A172 (cell line): ENCODE data around the gene FCN3. TPM values are rescaled to one million over a fixed set of nuclear protein-coding genes. Genes with fewer than 3 reads are reported as not detected.

ENCODE experiments used
- DNase-seq: peaks from one replicate; pipeline ENCODE4 v3.0.0-alpha.2; 2015; ENCODE audit warnings: low spot score
- total RNA-seq: library from RNA; depleted of rRNA; stranded (reverse); fragments of >200 nt; shearing (Covaris generic); gene quantifications from 2 replicates; pipeline ENCODE4 v1.2.3, GENCODE V29; 2014

FCN3 gene
- total RNA-seq, 1 experiment from 2014 or later = not detected

GRCh38 chr1:27358038-27358927 is 16.3 kb downstream of the FCN3 start:
- DNase-seq = no peak

DNA sequence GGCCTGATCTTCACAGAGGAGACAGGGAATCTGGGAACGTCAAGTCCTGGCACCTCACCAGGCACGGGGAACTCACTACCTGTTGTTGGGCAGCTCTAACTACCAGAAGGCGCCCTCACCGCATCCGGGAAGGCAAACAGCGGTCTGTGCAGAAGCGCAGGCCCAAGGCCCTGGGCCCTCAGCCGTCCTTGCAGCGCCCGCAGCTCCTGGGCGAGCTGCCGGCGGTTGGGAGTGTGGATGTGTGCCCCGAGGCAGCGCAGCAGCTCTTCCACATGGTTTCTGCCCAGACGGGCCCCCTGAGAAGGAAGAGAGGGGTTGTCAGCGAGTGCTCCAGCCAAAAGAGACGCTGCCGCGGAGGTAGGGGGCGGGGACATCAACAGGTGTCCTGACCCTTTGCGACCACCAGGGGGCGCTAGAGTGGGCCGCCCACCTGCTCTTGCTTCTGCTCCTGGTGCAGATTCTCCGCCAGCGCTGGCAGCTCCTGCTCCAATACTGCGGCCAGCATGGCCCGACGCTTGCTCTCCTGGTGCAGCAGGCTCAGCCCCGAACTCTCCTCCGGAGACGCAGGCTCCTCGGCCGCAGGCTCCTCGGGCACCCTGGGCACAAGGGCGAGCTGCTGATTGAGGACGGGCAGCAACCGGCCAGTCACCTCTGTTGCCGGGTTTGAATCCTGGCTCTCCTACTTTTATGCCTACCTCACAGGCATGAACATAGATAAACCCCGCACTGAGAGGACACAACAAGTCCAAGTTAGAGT is 17.2 kb downstream of the FCN3 start:
- no peak for DNase-seq

DNA sequence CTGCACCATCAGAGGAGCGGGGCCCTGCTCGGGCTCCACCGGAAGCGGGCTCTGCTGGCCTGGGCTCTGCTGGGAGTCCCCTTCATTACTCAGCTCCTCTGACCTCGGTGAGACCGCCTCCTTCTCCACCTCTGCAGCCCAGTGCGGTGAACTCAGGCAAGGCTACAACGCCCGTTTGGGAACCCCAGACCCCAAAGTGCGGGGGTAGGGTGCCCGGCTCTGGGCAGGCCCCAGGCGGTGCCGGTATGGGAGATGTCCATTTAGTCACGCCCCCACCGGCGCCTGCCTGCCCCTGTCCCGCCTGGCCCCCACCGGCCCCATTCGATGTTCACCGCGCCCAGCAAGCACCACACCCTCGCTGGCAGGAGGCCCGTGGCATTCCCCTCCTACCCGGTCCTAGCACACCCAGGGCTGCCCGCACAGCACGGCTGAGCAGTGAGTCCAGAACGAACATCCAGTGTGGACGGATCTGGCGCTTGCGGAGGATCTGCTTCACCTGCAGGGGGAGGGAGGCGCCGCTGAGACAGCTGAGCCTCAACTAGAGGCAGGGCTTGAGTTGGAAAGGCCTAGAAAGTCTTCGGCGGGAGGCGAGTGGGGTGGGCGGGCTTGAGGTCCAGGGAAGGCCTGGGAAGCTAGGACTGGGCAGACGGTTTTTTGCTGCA is 17.9 kb downstream of the FCN3 start:
- no peak for DNase-seq

DNA sequence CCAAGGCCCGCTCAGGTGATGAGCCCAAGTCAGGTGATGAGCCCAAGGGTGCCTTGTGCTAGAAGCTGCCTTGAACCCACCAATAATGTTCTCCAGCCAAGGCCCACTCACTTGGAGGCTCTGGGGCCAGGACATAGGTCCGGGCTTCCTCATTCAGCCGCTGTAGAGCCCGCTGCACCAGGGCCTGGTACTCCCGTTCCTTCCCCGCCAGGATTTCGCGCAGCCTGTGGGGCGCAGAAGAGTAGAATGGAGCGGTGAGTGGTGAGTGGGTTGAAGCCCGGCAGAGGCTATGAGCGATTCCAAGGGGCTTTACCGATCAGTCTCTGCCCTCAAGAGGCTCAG is 18.4 kb downstream of the FCN3 start:
- DNase-seq = no peak

DNA sequence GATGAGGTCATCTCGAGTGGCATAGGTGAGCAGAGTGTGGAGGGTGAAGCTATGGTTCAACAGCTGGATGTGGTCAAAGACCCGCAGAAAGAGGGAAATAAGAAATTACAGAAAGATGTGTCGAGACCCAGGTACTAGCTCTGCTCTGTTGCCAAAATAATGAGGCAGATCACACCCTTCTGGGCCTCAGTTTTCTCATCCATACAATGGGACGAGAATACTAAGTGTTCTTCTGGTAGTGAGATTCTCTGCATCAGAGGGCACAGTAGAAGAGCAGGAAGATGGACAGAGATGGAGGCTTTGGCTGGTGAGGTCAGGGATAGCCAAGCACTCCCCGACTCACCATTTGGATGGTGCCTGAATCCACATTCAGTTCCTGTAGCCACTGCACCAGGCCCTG is 18.9 kb downstream of the FCN3 start:
- DNase-seq = no peak

DNA sequence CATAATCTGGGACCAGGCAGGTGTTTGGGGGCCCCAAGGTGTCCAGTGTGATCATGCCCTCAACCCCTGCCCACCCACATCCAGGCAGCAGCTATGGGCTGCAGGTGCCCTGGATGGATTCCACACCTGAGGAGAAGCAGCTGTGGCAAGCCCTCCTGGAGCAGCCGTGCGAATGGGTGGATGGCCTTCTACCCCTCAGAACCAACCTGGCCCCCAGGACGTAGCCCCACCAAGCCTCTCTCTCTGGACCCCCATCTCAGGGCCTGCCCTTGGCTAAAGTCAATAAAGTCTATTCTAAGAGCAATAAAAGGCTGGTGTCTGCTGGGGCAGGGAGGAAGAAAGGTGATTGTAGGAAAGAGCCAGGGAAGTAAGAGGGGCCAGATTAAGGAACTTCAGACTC is 21.0 kb downstream of the FCN3 start:
- no peak for DNase-seq

DNA sequence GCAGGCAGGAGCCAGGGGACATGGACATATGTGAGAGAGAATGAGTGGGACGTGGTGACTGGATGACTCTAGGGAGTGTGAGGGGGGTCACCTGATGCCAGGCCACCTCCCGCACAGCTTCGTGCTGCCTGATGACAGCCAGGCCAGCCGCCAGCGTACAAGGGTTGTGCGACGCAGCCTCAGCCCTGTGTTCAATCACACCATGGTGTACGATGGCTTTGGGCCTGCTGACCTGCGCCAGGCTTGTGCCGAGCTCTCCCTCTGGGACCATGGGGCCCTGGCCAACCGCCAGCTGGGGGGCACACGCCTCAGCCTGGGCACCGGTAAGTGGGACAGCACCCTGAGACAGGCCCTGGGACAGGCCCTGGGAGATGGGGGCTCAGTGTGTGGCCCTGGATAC is 21.5 kb downstream of the FCN3 start:
- DNase-seq = no peak

DNA sequence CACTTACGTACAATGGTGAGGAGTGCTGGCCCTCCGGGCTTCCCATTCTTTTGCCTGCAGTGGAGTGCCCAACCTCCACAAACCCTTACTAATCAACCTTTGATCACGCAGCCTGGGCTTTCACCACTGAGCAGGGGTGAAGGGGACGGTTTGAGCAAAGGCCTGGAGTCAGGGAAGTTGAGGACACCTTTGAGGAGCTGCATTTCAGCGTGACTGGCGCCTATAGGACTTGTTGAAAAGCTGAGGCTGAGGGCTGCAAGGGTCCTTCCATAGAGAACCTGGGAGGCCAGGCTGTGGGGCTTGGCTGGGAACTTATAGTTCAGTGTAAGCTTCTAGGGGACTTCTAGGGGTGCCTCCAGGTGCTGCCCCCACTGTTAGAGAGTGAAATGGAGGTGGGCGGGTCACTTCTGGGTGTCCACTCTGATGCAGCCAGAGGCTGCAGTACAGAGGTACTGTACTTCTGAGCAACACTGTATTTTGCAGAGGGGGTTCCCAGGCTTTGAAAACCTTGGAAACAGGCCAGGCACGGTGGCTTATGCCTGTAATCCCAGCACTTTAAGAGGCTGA is 23.0 kb downstream of the FCN3 start:
- DNase-seq = no peak

DNA sequence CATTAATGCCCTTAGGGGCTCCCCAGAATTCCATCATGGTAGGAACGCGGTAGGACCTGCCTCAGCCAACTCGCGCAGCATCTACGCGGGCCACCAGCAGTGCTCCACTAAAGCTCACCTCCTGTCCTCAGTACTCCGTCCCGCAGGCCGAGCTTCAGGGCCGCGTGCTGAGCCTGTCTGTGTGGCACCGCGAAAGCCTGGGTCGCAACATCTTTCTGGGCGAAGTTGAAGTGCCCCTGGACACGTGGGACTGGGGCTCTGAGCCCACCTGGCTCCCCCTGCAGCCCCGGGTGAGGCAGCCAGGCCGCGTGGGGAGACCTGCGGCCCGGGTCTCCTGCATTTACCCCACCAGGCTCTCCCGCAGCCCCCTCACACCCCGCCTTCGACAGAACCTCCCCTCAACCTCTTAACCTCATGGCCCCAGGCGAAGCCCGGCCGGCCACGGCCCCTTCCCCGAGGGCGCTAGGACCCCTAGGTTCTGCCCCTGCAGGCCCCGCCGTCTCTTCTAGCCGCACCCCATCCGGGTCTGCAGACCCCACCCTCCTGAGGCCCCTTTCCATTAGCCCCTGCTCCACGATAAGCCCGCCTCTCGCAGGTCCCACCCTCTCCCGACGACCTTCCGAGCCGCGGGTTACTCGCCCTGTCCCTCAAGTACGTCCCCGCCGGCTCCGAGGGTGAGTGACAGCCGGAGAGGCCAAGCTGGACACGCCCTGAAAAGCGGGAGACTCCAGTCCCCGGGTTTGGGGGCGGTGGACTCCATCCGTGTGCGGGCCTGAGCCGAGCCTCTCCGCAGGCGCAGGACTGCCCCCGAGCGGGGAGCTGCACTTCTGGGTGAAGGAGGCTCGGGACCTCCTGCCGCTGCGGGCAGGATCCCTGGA is 23.7 kb downstream of the FCN3 start:
- no peak for DNase-seq

GRCh38 chr1:27349784-27350662 is 24.6 kb downstream of the FCN3 start:
- no peak for DNase-seq

GRCh38 chr1:27348861-27349783 is 25.5 kb downstream of the FCN3 start:
- DNase-seq = no peak

DNA sequence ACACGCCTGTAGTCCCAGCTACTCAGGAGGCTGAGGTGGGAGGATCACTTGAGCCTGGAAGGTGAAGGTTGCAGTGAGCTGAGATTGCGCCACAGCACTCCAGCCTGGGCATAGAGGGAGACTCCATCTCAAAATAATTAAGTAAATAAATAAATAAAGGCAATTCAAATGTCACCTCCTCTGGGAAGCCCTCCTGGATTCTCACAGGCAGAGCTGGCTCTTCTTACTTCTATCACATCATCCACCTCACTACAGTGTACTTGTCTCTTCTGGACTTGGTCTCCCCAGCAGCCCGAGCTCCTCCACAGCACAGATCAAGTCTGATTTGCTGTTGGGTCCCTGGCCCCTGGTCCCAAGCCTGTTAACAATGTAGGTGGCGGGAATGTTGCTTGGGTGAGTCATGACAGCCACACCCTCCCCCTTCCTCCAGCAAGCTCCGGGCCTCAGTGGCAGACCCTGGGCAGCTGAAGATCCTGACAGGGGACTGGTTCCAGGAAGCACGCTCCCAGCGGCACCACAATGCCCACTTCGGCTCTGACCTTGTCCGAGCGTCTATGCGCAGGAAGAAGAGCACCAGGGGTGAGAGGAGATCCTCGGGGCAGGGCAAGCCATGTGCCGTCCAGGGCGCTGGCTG is 27.5 kb downstream of the FCN3 start:
- peak; percentile 26 for DNase-seq

GRCh38 chr1:27346357-27346756 is 28.3 kb downstream of the FCN3 start:
- DNase-seq = no peak

- no peak for DNase-seq
Measured at GRCh38 chr1:27345272-27345671, 29.4 kb downstream of the FCN3 start.

DNA sequence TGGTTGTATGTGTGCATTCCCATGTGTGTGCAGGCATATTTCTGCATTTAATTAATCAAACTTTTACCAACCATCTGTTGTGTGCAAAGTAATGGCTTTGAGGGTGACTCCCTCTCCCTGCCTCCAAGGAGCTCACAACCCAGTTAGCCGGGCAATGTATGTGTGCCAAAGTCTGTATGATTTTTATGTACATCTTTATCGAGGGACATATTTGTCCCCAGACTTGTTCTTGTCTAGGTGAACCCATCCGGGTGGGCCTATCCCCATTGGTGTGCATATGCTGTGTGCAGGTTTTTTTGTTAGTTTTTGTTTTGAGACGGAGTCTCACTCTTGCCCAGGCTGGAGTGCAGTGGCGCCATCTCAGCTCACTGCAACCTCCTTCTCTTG is 31.0 kb downstream of the FCN3 start:
- DNase-seq = no peak

- DNase-seq = no peak
Measured at GRCh38 chr1:27342778-27343638, 31.6 kb downstream of the FCN3 start.

GRCh38 chr1:27342391-27342777 is 32.2 kb downstream of the FCN3 start:
- DNase-seq = no peak
